GM18507 (cell line): ENCODE results near the gene ULK3.

Experiments used
- DNase-seq: peaks from one replicate; pipeline ENCODE4 v3.0.0; 2011; ENCODE audit warnings: low read depth; ENCODE audit not compliant: insufficient read length; ENCODE audit errors: extremely low spot score
- FAIRE-seq: peaks from 2 replicates; lab custom pipeline; 2011; peaks lifted over from hg19 to GRCh38; lab: Jason Lieb, UNC

Gene ULK3

DNA sequence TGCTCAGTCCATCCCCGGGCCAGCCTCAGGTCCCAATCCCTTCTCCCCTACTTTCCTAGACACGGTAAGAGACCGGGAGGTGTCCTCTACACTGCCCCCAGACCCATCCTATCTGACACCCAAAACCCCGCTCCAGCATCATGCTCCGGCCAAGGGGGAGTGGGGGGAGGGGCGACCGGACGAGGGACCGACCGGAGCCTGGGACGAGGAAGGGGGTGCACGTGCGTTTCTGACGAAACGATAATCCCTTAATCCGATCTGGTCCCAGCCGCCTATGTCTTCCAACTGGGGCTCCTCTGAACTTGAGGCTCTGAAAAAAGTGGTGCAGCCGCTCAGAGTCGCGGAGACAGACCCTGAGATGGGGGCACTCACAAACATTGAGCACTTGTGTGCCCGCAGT lies 16.0 kb downstream of the ULK3 start:
- DNase-seq (no peak), FAIRE-seq (no peak)

DNA sequence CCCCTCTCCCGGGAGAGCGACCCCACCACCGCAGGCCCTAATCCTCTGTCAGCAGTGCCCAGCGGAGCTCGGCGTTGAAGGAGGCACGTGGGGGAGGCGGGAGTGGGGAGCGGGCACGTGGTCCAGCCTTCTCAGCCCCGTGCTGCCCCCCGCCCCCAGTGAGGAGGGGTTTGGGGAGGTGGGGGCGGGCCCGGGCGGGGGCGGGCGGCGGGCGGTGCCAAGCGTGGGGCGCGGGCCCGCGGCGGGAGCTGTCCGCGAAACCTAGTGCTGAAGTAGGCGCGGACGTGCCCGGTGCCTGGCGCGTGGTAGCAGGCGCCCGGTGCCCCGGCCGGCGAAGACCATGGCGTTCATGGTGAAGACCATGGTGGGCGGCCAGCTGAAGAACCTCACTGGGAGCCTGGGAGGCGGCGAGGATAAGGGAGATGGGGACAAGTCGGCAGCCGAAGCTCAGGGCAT lies 16.6 kb downstream of the ULK3 start, which contains the start of gene CPLX3:
TSS of gene CPLX3 (plus strand) at position 264 of the 456 bp plus-strand sequence. CDS start at position 341, 77 bp downstream.
- FAIRE-seq (no peak), DNase-seq (peak; percentile 30)

DNA sequence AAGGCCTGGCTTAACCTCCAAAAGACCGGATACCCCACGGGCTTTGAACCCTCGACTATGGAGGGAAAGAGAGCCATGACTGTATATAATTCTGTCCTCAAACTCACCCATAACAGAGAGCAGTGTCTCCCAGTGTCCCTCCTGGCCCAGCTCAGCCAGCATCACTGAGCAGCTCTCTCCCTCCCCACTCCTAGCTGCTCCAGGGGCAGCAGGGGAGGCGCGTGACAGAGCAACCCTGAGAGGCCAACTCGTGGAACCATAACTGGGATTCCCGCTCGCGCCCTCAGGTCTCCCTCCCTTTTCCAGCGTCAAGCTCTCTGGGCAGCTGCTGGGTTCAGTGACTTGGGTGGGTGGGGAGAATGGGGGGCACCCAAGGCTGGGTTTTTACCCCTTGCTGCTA lies 17.1 kb downstream of the ULK3 start:
- FAIRE-seq (no peak), DNase-seq (no peak)

- FAIRE-seq = no peak
- no peak for DNase-seq
Measured at GRCh38 chr15:74824976-74825375, 18.0 kb downstream of the ULK3 start.

- DNase-seq = no peak
- no peak for FAIRE-seq
Measured at GRCh38 chr15:74823324-74823723, 19.6 kb downstream of the ULK3 start.

GRCh38 chr15:74822233-74822632 lies 20.7 kb downstream of the ULK3 start:
- FAIRE-seq = no peak
- no peak for DNase-seq

- no peak for DNase-seq
Measured at GRCh38 chr15:74821790-74822158, 21.2 kb downstream of the ULK3 start.

GRCh38 chr15:74821091-74821789 lies 21.7 kb downstream of the ULK3 start:
- DNase-seq (peak; percentile 62), FAIRE-seq (peak; percentile 92)

More at GRCh38 chr15:74821790-74822158, 21.2 kb downstream of the ULK3 start:
- no peak for FAIRE-seq

- DNase-seq (no peak), FAIRE-seq (no peak)
Measured at GRCh38 chr15:74820056-74820455, 22.9 kb downstream of the ULK3 start.

DNA sequence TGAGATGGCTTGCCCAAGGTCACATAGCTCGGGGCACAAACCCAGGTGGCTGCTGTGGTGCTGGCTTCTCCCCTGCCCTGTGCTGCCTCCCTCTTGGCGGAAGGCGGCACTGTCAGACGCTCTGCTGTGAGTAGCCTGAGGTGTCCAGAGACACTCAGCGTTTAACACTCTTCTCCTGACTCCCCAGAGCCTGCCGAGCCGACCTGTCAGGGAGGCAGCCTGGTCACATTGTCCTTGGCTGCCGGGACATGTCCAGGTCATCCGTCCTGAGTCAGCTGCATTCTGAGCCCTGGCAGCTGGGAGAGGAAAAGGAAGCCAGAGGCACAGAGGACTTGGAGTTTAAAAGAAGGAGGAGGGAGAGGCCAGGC lies 25.6 kb downstream of the ULK3 start:
- DNase-seq (no peak), FAIRE-seq (no peak)

DNA sequence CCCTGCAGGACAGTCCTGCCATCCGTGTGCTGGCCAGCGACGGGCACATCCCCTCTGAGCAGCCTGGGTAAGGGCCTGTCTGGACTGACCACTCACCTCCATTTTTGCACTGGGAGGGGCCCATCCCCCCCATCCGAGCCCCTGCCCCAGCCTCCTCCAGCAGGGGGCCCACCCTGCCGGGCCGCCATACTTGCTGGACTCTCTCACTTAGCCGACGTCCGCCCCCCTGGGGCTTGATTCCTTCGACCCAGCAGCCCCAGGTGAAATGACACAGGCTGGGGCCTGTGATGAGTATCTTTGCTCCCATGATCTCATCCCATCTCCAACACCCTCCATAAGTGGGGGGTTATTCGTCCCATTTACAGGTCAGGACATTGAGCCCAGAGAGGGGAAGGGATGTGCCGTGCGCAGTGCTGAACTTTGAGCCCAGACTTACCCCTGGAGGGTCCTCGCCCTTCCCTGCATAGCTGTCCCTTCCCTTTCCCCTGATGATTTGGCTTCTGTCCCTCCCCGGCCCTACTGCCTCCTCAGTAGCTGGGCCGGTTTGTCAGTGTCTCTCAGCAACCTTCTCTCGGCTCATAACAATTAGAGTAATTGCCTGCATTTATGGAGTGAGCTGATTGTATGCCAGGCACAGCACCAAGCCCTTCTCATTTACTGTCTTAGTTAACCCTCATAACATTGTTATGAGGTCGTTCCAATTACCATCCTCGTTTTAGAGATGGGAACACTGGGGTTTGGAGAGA lies 26.2 kb downstream of the ULK3 start:
- no peak for DNase-seq
- no peak for FAIRE-seq

- DNase-seq (no peak), FAIRE-seq (no peak)
Measured at GRCh38 chr15:74815961-74816360, 27.0 kb downstream of the ULK3 start.

- DNase-seq (no peak), FAIRE-seq (no peak)
Measured at GRCh38 chr15:74815121-74815934, 27.6 kb downstream of the ULK3 start.

GRCh38 chr15:74812533-74812932 lies 30.4 kb downstream of the ULK3 start, which contains the start of gene LMAN1L:
Gene LMAN1L (plus strand): TSS chr15:74812835. CDS start chr15:74812855, 20 bp downstream.
- DNase-seq (no peak), FAIRE-seq (no peak)

GRCh38 chr15:74809956-74810355 lies 33.0 kb downstream of the ULK3 start:
- DNase-seq = no peak
- FAIRE-seq = no peak

- DNase-seq (no peak), FAIRE-seq (no peak)
Measured at GRCh38 chr15:74809242-74809641, 33.7 kb downstream of the ULK3 start.

- FAIRE-seq (no peak), DNase-seq (no peak)
Measured at GRCh38 chr15:74808840-74809229, 34.1 kb downstream of the ULK3 start.

DNA sequence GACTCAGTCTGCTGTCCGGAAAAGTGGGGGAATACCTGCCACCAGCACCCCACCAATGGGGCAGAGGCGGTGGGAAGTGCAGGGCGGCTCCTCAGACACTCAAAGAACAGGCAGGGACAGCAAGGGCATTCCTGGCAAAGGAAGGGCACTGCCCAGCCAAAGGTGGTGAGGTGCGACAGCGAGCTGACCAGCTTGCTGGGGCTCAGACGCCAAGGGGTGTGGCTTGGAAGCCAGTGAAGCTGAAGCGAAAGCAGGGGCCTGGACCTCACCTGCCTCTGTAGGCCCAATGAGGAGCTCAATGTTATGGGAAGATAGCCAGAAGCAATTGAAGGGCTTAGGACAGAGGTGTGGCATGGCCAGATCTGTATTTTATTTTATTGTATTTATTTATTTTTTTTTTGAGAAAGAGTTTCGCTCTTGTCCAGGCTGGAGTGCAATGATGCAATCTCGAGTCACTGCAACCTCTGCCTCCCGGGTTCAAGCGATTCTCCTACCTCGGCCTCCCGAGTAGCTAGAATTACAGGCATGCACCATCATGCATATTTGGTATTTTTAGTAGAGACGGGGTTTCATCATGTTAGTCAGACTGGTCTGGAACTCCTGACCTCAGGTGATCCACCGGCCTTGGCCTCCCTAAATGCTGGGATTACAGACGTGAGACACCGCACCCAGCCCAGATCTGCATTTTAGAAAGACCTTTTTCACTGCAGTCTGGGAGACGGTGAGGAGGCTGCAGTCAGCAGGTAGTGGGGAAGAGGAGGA lies 34.7 kb downstream of the ULK3 start:
- FAIRE-seq = peak; percentile 59
- no peak for DNase-seq

DNA sequence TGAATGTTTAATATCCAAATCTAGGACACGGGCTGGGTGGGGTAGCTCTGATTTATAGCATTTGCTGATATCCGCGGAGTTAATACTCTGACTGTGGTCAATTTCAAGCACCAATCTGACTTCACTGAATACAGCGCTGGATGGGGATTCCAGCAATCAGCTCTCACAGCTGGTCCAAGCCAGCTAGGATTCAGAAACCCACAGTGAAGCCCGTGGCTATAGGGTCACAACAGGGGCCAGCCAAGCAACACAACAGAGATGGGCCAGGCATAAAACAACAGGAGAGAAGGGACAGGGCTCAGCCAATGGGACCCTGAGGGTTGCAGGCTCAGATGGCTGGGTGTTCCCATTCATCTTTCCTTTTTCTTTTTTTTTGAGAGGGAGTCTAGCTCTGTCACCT lies 35.7 kb downstream of the ULK3 start:
- DNase-seq (no peak), FAIRE-seq (peak; percentile 15)
